Osteoblast (primary cell): ENCODE results near the gene COX17. TPM values are rescaled to one million over a fixed set of nuclear protein-coding genes. Genes with fewer than 3 reads are reported as not detected.
A peak's percentile ranks its signal among the peaks of the same experiment; 100 is the strongest.

Experiments
- DNase-seq: peaks from one replicate; pipeline ENCODE4 v3.0.0; 2011; ENCODE audit warnings: low spot score, mixed read lengths; ENCODE audit not compliant: insufficient read length; ENCODE audit errors: missing footprints
- H2AFZ ChIP-seq: 2 replicates; pipeline ENCODE4 v1.6.0; 2011; ENCODE audit warnings: mild to moderate bottlenecking, low read length
- H3K27ac ChIP-seq: 2 replicates; pipeline ENCODE4 v1.5.1; 2011; ENCODE audit warnings: mild to moderate bottlenecking, low read depth, low read length, moderate library complexity
- H3K27me3 ChIP-seq: 2 replicates; pipeline ENCODE4 v1.6.0; 2012; ENCODE audit warnings: mild to moderate bottlenecking, control low read depth, inconsistent platforms, low read length, moderate library complexity; ENCODE audit not compliant: insufficient read depth
- H3K36me3 ChIP-seq: 2 replicates; pipeline ENCODE4 v1.5.1; 2011; ENCODE audit warnings: mild to moderate bottlenecking, low read length, control low read depth, moderate library complexity; ENCODE audit not compliant: insufficient read depth
- H3K4me1 ChIP-seq: 2 replicates; pipeline ENCODE4 v1.5.1; 2011; ENCODE audit warnings: mild to moderate bottlenecking, low read length, control low read depth, moderate library complexity; ENCODE audit not compliant: insufficient read depth
- H3K4me2 ChIP-seq: 2 replicates; pipeline ENCODE4 v1.6.0; 2011; ENCODE audit warnings: mild to moderate bottlenecking, low read length; ENCODE audit not compliant: insufficient read depth
- H3K4me3 ChIP-seq: fragments of 200-600 bp; sonication (generic); 3 replicates; pipeline ENCODE4 v1.5.1; 2012; ENCODE audit warnings: mild to moderate bottlenecking, low read length, inconsistent platforms; ENCODE audit not compliant: insufficient read depth
- H3K79me2 ChIP-seq: 2 replicates; pipeline ENCODE4 v1.6.0; 2012; ENCODE audit warnings: mild to moderate bottlenecking, low read length, control low read depth, inconsistent platforms; ENCODE audit not compliant: insufficient read depth
- H3K9me3 ChIP-seq: 2 replicates; pipeline ENCODE4 v1.5.1; 2011; ENCODE audit warnings: low read depth, low read length, control low read depth
- H4K20me1 ChIP-seq: 2 replicates; pipeline ENCODE4 v1.6.0; 2012; ENCODE audit warnings: mild to moderate bottlenecking, low read length, control low read depth; ENCODE audit not compliant: insufficient read depth
- CTCF ChIP-seq: IDR thresholded peaks from 2 replicates; pipeline ENCODE4 v1.5.1; 2011; ENCODE audit warnings: mild to moderate bottlenecking, low read depth, low read length, moderate library complexity; ENCODE audit errors: extremely low read depth
- total RNA-seq: library from RNA; depleted of rRNA; stranded (reverse); fragments of >200 nt; gene quantifications from 2 replicates; pipeline ENCODE4 v1.2.3, GENCODE V29; 2012

The COX17 gene
- total RNA-seq, 1 donor, result 8.0 TPM

DNA sequence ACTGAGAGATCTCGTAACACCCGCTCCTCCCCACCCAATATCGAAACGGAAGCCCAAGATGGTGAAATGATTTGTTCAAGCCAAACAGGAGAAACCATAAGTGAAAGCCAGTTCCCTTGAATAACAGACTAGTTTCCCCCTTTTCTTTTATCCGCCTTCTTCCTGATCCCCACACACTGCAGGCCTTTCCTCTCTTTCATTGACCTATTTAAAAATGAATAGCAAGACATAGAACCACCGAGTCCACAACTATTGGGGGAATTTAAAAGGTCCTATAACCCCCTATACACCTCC is 382 bp upstream of the COX17 start:
- H3K4me3 ChIP-seq, result peak overlapping the region; percentile 72
- peak overlapping the region; percentile 96 for H3K4me2 ChIP-seq
- no peak for DNase-seq
- no peaks in the 10 kb centered on the region for H4K20me1 ChIP-seq
- H3K79me2 ChIP-seq, result peaks cover 12% of the 10 kb centered on the region
- H3K27me3 ChIP-seq, result no peaks in the 10 kb centered on the region
- no peaks in the 10 kb centered on the region for H3K9me3 ChIP-seq
- no peak for TF ChIP-seq CTCF
- peaks cover 13% of the 10 kb centered on the region for H3K4me1 ChIP-seq
- H3K36me3 ChIP-seq, result peaks cover 15% of the 10 kb centered on the region
- peak overlapping the region; percentile 93 for H2AFZ ChIP-seq
- peak overlapping the region; percentile 52 for H3K27ac ChIP-seq

DNA sequence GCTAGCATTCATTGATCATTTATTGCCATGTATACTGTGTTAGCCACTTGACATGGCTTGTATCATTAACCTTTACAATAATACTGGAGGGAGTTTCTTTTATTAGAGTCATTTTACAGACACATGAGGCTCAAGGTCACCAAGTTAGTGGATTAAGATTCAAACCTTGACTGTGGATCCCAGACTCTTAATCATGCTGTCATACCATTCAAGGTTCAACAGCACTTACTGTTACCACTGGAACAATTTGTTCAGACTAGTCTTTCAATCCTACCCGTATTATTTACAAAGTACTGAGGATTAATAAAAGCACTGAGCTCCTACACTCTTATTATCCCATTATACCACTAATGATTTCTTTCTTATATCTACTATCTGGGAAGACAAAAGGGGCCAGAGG is 1.2 kb downstream of the COX17 start:
- no peaks in the 10 kb centered on the region for H3K27me3 ChIP-seq
- H2AFZ ChIP-seq, result peak overlapping the region; percentile 91
- no peak for TF ChIP-seq CTCF
- peaks cover 13% of the 10 kb centered on the region for H3K4me1 ChIP-seq
- no peak for DNase-seq
- no peaks in the 10 kb centered on the region for H4K20me1 ChIP-seq
- peak overlapping the region; percentile 96 for H3K4me2 ChIP-seq
- peaks cover 23% of the 10 kb centered on the region for H3K36me3 ChIP-seq
- peak overlapping the region; percentile 70 for H3K27ac ChIP-seq
- H3K79me2 ChIP-seq, result peaks cover 12% of the 10 kb centered on the region
- peak overlapping the region; percentile 72 for H3K4me3 ChIP-seq
- no peaks in the 10 kb centered on the region for H3K9me3 ChIP-seq

GRCh38 chr3:119675188-119675874 is 1.9 kb downstream of the COX17 start:
- Histone ChIP-seq H3K4me2 (peak overlapping the region; percentile 96), H3K4me3 (no peak overlapping the region), H3K36me3 (peaks cover 24% of the 10 kb centered on the region), H3K27me3 (no peaks in the 10 kb centered on the region), H4K20me1 (no peaks in the 10 kb centered on the region), H2AFZ (no peak overlapping the region), H3K79me2 (peaks cover 12% of the 10 kb centered on the region), H3K4me1 (peaks cover 13% of the 10 kb centered on the region), H3K27ac (no peak overlapping the region), H3K9me3 (no peaks in the 10 kb centered on the region)
- no peak for DNase-seq
- no peak for TF ChIP-seq CTCF

DNA sequence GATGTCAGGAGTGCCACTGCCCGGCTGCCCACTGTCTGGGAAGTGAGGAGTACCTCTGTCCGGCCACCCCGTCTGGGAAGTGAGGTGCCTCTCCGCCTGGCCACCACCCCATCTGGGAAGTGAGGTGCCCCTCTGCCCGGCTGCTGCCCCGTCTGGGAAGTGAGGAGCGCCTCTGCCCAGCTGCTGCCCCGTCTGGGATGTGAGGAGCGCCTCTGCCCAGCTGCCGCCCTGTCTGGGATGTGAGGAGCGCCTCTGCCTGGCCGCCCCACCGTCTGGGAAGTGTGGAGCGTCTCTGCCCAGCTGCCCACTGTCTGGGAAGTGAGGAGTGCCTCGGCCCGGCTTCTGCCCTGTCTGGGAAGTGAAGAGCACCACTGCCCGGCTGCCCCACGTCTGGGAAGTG is 3.3 kb downstream of the COX17 start:
- no peak overlapping the region for H3K27ac ChIP-seq
- H3K9me3 ChIP-seq, result no peaks in the 10 kb centered on the region
- no peak overlapping the region for H2AFZ ChIP-seq
- H3K4me1 ChIP-seq, result peaks cover 16% of the 10 kb centered on the region
- TF ChIP-seq CTCF, result no peak
- no peak overlapping the region for H3K4me3 ChIP-seq
- H3K36me3 ChIP-seq, result peaks cover 29% of the 10 kb centered on the region
- H3K79me2 ChIP-seq, result peaks cover 12% of the 10 kb centered on the region
- no peaks in the 10 kb centered on the region for H3K27me3 ChIP-seq
- no peak for DNase-seq
- no peak overlapping the region for H3K4me2 ChIP-seq
- H4K20me1 ChIP-seq, result no peaks in the 10 kb centered on the region
